GM18868 (cell line): ENCODE results near the gene KIFC3.
"Not testable (repeated sequence)": the region's sequence is repeated elsewhere in the genome, so short reads cannot be mapped to it uniquely, and the experiment has no call there.

Source experiments
- ATAC-seq: cut with Tn5 transposase; IDR thresholded peaks from one replicate; pipeline ENCODE4 v1.9.1; 2021; ENCODE audit warnings: mild to moderate bottlenecking, moderate library complexity; ENCODE audit not compliant: unreplicated experiment

KIFC3 gene

GRCh38 chr16:57726433-57726947, 75.8 kb downstream of the KIFC3 start:
- no peak for ATAC-seq

GRCh38 chr16:57725976-57726375, 76.3 kb downstream of the KIFC3 start:
- ATAC-seq: no peak

- no peak for ATAC-seq
Observed at GRCh38 chr16:57725554-57725953, 76.7 kb downstream of the KIFC3 start.

- no peak for ATAC-seq
Observed at GRCh38 chr16:57725151-57725550, 77.1 kb downstream of the KIFC3 start.

GRCh38 chr16:57724531-57724930, 77.8 kb downstream of the KIFC3 start:
- no peak for ATAC-seq

- ATAC-seq: no peak
Observed at GRCh38 chr16:57723170-57723569, 79.1 kb downstream of the KIFC3 start.

- no peak for ATAC-seq
Observed at GRCh38 chr16:57722651-57723050, 79.6 kb downstream of the KIFC3 start.

- no peak for ATAC-seq
Observed at GRCh38 chr16:57722210-57722499, 80.1 kb downstream of the KIFC3 start.

- ATAC-seq: no peak
Observed at GRCh38 chr16:57721356-57722209, 80.7 kb downstream of the KIFC3 start.

GRCh38 chr16:57720142-57720575, 82.1 kb downstream of the KIFC3 start:
- peak; percentile 45 for ATAC-seq

- no peak for ATAC-seq
Observed at GRCh38 chr16:57714047-57714446, 88.2 kb downstream of the KIFC3 start.

- ATAC-seq: no peak
Observed at GRCh38 chr16:57713596-57713995, 88.7 kb downstream of the KIFC3 start.

GRCh38 chr16:57712569-57712968, 89.7 kb downstream of the KIFC3 start:
- not testable (repeated sequence) for ATAC-seq

- ATAC-seq: no peak
Observed at GRCh38 chr16:57711993-57712392, 90.3 kb downstream of the KIFC3 start.

- ATAC-seq: no peak
Observed at GRCh38 chr16:57711346-57711745, 90.9 kb downstream of the KIFC3 start.

- ATAC-seq: no peak
Observed at GRCh38 chr16:57709663-57710062, 92.6 kb downstream of the KIFC3 start.
